KBM-7 (cell line): ENCODE results near the gene CHRDL2.
"Not testable (repeated sequence)": the region's sequence is repeated elsewhere in the genome, so short reads cannot be mapped to it uniquely, and the experiment has no call there.

Source experiments
- DNase-seq: peaks from one replicate; pipeline ENCODE4 v3.0.0-alpha.2; 2015
- in situ Hi-C: fragments of 300-500 bp; cut with MboI; formaldehyde crosslinking; loops from 2 replicates; pipeline ENCODE4 v1.14.3; 2020; ENCODE audit warnings: low sequenced_read_pairs, low pct_unique_long_range_greater_than_20kb, mixed read lengths

CHRDL2 gene

GRCh38 chr11:74731301-74732094 is at the start of gene CHRDL2:
CHRDL2 (minus strand) TSS chr11:74731426; CDS start chr11:74730888, 538 bp downstream.
- DNase-seq: no peak
- in situ Hi-C loops: no loop called here

GRCh38 chr11:74780248-74781005 is 49.2 kb upstream of the CHRDL2 start:
- in situ Hi-C loops: no loop called here

GRCh38 chr11:74778581-74778980 is 47.4 kb upstream of the CHRDL2 start:
- in situ Hi-C loops: no loop called here
- no peak for DNase-seq

More at GRCh38 chr11:74780248-74781005, 49.2 kb upstream of the CHRDL2 start:
- DNase-seq: no peak

- in situ Hi-C loops: no loop called here
These were observed 46.7 kb upstream of the CHRDL2 start for GRCh38 chr11:74777877-74778276.

GRCh38 chr11:74777038-74777437 is 45.8 kb upstream of the CHRDL2 start:
- in situ Hi-C loops: no loop called here
- no peak for DNase-seq

More at GRCh38 chr11:74777877-74778276, 46.7 kb upstream of the CHRDL2 start:
- DNase-seq: no peak

GRCh38 chr11:74776546-74776945 is 45.3 kb upstream of the CHRDL2 start:
- in situ Hi-C loops: no loop called here
- DNase-seq: no peak

GRCh38 chr11:74775762-74776161 is 44.5 kb upstream of the CHRDL2 start:
- no peak for DNase-seq
- in situ Hi-C loops: no loop called here

- no peak for DNase-seq
- in situ Hi-C loops: no loop called here
These were observed 42.2 kb upstream of the CHRDL2 start for GRCh38 chr11:74773476-74773875.

GRCh38 chr11:74771139-74771538 is 39.9 kb upstream of the CHRDL2 start:
- in situ Hi-C loops: no loop called here
- DNase-seq: no peak

- no peak for DNase-seq
- in situ Hi-C loops: no loop called here
These were observed 39.2 kb upstream of the CHRDL2 start for GRCh38 chr11:74770456-74770855.

GRCh38 chr11:74769055-74769707 is 38.0 kb upstream of the CHRDL2 start:
- in situ Hi-C loops: no loop called here
- DNase-seq: no peak

GRCh38 chr11:74768172-74768651 is 37.0 kb upstream of the CHRDL2 start:
- DNase-seq, in situ Hi-C loops: not testable (repeated sequence)

GRCh38 chr11:74766905-74767304 is 35.7 kb upstream of the CHRDL2 start:
- in situ Hi-C loops: no loop called here

GRCh38 chr11:74756571-74756970 is 25.3 kb upstream of the CHRDL2 start:
- in situ Hi-C loops: no loop called here
- no peak for DNase-seq

More at GRCh38 chr11:74766905-74767304, 35.7 kb upstream of the CHRDL2 start:
- no peak for DNase-seq

- in situ Hi-C loops: no loop called here
- no peak for DNase-seq
These were observed 24.3 kb upstream of the CHRDL2 start for GRCh38 chr11:74755395-74755995.

- in situ Hi-C loops: no loop called here
- no peak for DNase-seq
These were observed 23.5 kb upstream of the CHRDL2 start for GRCh38 chr11:74754507-74755252.

- in situ Hi-C loops: no loop called here
These were observed 20.1 kb upstream of the CHRDL2 start for GRCh38 chr11:74751303-74751702.

GRCh38 chr11:74750598-74750997 is 19.4 kb upstream of the CHRDL2 start:
- in situ Hi-C loops, DNase-seq: not testable (repeated sequence)

More at GRCh38 chr11:74751303-74751702, 20.1 kb upstream of the CHRDL2 start:
- no peak for DNase-seq

GRCh38 chr11:74749965-74750296 is 18.7 kb upstream of the CHRDL2 start:
- DNase-seq: no peak
- in situ Hi-C loops: no loop called here
